ENCODE data around the gene RILPL1.
"Not testable (repeated sequence)": the region's sequence is repeated elsewhere in the genome, so short reads cannot be mapped to it uniquely, and the experiment has no call there.

RILPL1 gene

GRCh38 chr12:123533672-123534643 lies at the start of gene RILPL1:
Gene RILPL1, minus strand, starts transcription at chr12:123533719. Its CDS starts 237 bp downstream, at chr12:123533482.
- peaks cover 3% of the 10 kb centered on the region for H3K36me3 ChIP-seq (ENCODE audit: control insufficient read depth, insufficient read depth, low read length)
- H3K27me3 ChIP-seq (ENCODE audit: control insufficient read depth, insufficient read depth, low read length): no peaks in the 10 kb centered on the region
- H3K4me1 ChIP-seq (ENCODE audit: control insufficient read depth, insufficient read depth, low read length): peaks cover 3% of the 10 kb centered on the region
- H3K9me3 ChIP-seq (ENCODE audit: control insufficient read depth, insufficient read depth, low read length): no peaks in the 10 kb centered on the region
- H3K4me3 ChIP-seq (ENCODE audit: low read depth, low read length): peak within 1 kb of the TSS; percentile 79
- peak within 1 kb of the TSS; percentile 29 for H3K9ac ChIP-seq (ENCODE audit: low read depth, low read length)

GRCh38 chr12:123580772-123581171 lies 47.3 kb upstream of the RILPL1 start:
- H3K9me3 ChIP-seq (ENCODE audit: control insufficient read depth, insufficient read depth, low read length): no peaks in the 10 kb centered on the region
- H3K9ac ChIP-seq (ENCODE audit: low read depth, low read length): no peak overlapping the region
- no peaks in the 10 kb centered on the region for H3K36me3 ChIP-seq (ENCODE audit: control insufficient read depth, insufficient read depth, low read length)
- peaks cover 5% of the 10 kb centered on the region for H3K4me1 ChIP-seq (ENCODE audit: control insufficient read depth, insufficient read depth, low read length)
- no peaks in the 10 kb centered on the region for H3K27me3 ChIP-seq (ENCODE audit: control insufficient read depth, insufficient read depth, low read length)
- no peak overlapping the region for H3K4me3 ChIP-seq (ENCODE audit: low read depth, low read length)

- H3K36me3 ChIP-seq (ENCODE audit: control insufficient read depth, insufficient read depth, low read length); H3K4me3 ChIP-seq (ENCODE audit: low read depth, low read length); H3K9me3 ChIP-seq (ENCODE audit: control insufficient read depth, insufficient read depth, low read length); H3K27me3 ChIP-seq (ENCODE audit: control insufficient read depth, insufficient read depth, low read length); H3K9ac ChIP-seq (ENCODE audit: low read depth, low read length); H3K4me1 ChIP-seq (ENCODE audit: control insufficient read depth, insufficient read depth, low read length): not testable (repeated sequence)
These were observed 45.3 kb upstream of the RILPL1 start for GRCh38 chr12:123578829-123579228.

- Histone ChIP-seq H3K27me3 (ENCODE audit: control insufficient read depth, insufficient read depth, low read length) (no peaks in the 10 kb centered on the region), H3K4me1 (ENCODE audit: control insufficient read depth, insufficient read depth, low read length) (peaks cover 2% of the 10 kb centered on the region), H3K9me3 (ENCODE audit: control insufficient read depth, insufficient read depth, low read length) (no peaks in the 10 kb centered on the region), H3K9ac (ENCODE audit: low read depth, low read length) (no peak overlapping the region), H3K4me3 (ENCODE audit: low read depth, low read length) (no peak overlapping the region), H3K36me3 (ENCODE audit: control insufficient read depth, insufficient read depth, low read length) (no peaks in the 10 kb centered on the region)
These were observed 44.7 kb upstream of the RILPL1 start for GRCh38 chr12:123578243-123578642.

GRCh38 chr12:123576611-123577010 lies 43.1 kb upstream of the RILPL1 start:
- peaks cover 2% of the 10 kb centered on the region for H3K4me1 ChIP-seq (ENCODE audit: control insufficient read depth, insufficient read depth, low read length)
- H3K9me3 ChIP-seq (ENCODE audit: control insufficient read depth, insufficient read depth, low read length): no peaks in the 10 kb centered on the region
- no peaks in the 10 kb centered on the region for H3K27me3 ChIP-seq (ENCODE audit: control insufficient read depth, insufficient read depth, low read length)
- H3K4me3 ChIP-seq (ENCODE audit: low read depth, low read length): no peak overlapping the region
- H3K36me3 ChIP-seq (ENCODE audit: control insufficient read depth, insufficient read depth, low read length): no peaks in the 10 kb centered on the region
- no peak overlapping the region for H3K9ac ChIP-seq (ENCODE audit: low read depth, low read length)

GRCh38 chr12:123573870-123574269 lies 40.4 kb upstream of the RILPL1 start:
- no peak overlapping the region for H3K4me3 ChIP-seq (ENCODE audit: low read depth, low read length)
- no peak overlapping the region for H3K9ac ChIP-seq (ENCODE audit: low read depth, low read length)
- no peaks in the 10 kb centered on the region for H3K4me1 ChIP-seq (ENCODE audit: control insufficient read depth, insufficient read depth, low read length)
- no peaks in the 10 kb centered on the region for H3K27me3 ChIP-seq (ENCODE audit: control insufficient read depth, insufficient read depth, low read length)
- H3K9me3 ChIP-seq (ENCODE audit: control insufficient read depth, insufficient read depth, low read length): no peaks in the 10 kb centered on the region
- no peaks in the 10 kb centered on the region for H3K36me3 ChIP-seq (ENCODE audit: control insufficient read depth, insufficient read depth, low read length)

- Histone ChIP-seq H3K4me3 (ENCODE audit: low read depth, low read length) (no peak overlapping the region), H3K9ac (ENCODE audit: low read depth, low read length) (no peak overlapping the region), H3K36me3 (ENCODE audit: control insufficient read depth, insufficient read depth, low read length) (no peaks in the 10 kb centered on the region), H3K4me1 (ENCODE audit: control insufficient read depth, insufficient read depth, low read length) (no peaks in the 10 kb centered on the region), H3K9me3 (ENCODE audit: control insufficient read depth, insufficient read depth, low read length) (no peaks in the 10 kb centered on the region), H3K27me3 (ENCODE audit: control insufficient read depth, insufficient read depth, low read length) (no peaks in the 10 kb centered on the region)
These were observed 38.9 kb upstream of the RILPL1 start for GRCh38 chr12:123572391-123572790.

- no peaks in the 10 kb centered on the region for H3K27me3 ChIP-seq (ENCODE audit: control insufficient read depth, insufficient read depth, low read length)
- no peaks in the 10 kb centered on the region for H3K9me3 ChIP-seq (ENCODE audit: control insufficient read depth, insufficient read depth, low read length)
- H3K4me1 ChIP-seq (ENCODE audit: control insufficient read depth, insufficient read depth, low read length): no peaks in the 10 kb centered on the region
- H3K4me3 ChIP-seq (ENCODE audit: low read depth, low read length): peak overlapping the region; percentile 20
- no peak overlapping the region for H3K9ac ChIP-seq (ENCODE audit: low read depth, low read length)
- no peaks in the 10 kb centered on the region for H3K36me3 ChIP-seq (ENCODE audit: control insufficient read depth, insufficient read depth, low read length)
These were observed 37.9 kb upstream of the RILPL1 start for GRCh38 chr12:123571343-123571813.

GRCh38 chr12:123559468-123559867 lies 25.9 kb upstream of the RILPL1 start:
- Histone ChIP-seq H3K4me3 (ENCODE audit: low read depth, low read length) (no peak overlapping the region), H3K27me3 (ENCODE audit: control insufficient read depth, insufficient read depth, low read length) (no peaks in the 10 kb centered on the region), H3K9ac (ENCODE audit: low read depth, low read length) (no peak overlapping the region), H3K36me3 (ENCODE audit: control insufficient read depth, insufficient read depth, low read length) (no peaks in the 10 kb centered on the region), H3K4me1 (ENCODE audit: control insufficient read depth, insufficient read depth, low read length) (no peaks in the 10 kb centered on the region), H3K9me3 (ENCODE audit: control insufficient read depth, insufficient read depth, low read length) (no peaks in the 10 kb centered on the region)

- not testable (repeated sequence) for H3K4me3 ChIP-seq (ENCODE audit: low read depth, low read length); H3K36me3 ChIP-seq (ENCODE audit: control insufficient read depth, insufficient read depth, low read length); H3K9ac ChIP-seq (ENCODE audit: low read depth, low read length); H3K4me1 ChIP-seq (ENCODE audit: control insufficient read depth, insufficient read depth, low read length); H3K9me3 ChIP-seq (ENCODE audit: control insufficient read depth, insufficient read depth, low read length); H3K27me3 ChIP-seq (ENCODE audit: control insufficient read depth, insufficient read depth, low read length)
These were observed 25.0 kb upstream of the RILPL1 start for GRCh38 chr12:123558487-123558886.

- not testable (repeated sequence) for H3K4me1 ChIP-seq (ENCODE audit: control insufficient read depth, insufficient read depth, low read length); H3K9me3 ChIP-seq (ENCODE audit: control insufficient read depth, insufficient read depth, low read length); H3K4me3 ChIP-seq (ENCODE audit: low read depth, low read length); H3K9ac ChIP-seq (ENCODE audit: low read depth, low read length); H3K27me3 ChIP-seq (ENCODE audit: control insufficient read depth, insufficient read depth, low read length); H3K36me3 ChIP-seq (ENCODE audit: control insufficient read depth, insufficient read depth, low read length)
These were observed 21.3 kb upstream of the RILPL1 start for GRCh38 chr12:123554843-123555242.

- not testable (repeated sequence) for H3K9me3 ChIP-seq (ENCODE audit: control insufficient read depth, insufficient read depth, low read length)
These were observed 20.6 kb upstream of the RILPL1 start for GRCh38 chr12:123554136-123554535.

More at GRCh38 chr12:123554136-123554535, 20.6 kb upstream of the RILPL1 start:
- H3K36me3 ChIP-seq (ENCODE audit: control insufficient read depth, insufficient read depth, low read length); H3K27me3 ChIP-seq (ENCODE audit: control insufficient read depth, insufficient read depth, low read length); H3K4me3 ChIP-seq (ENCODE audit: low read depth, low read length); H3K4me1 ChIP-seq (ENCODE audit: control insufficient read depth, insufficient read depth, low read length); H3K9ac ChIP-seq (ENCODE audit: low read depth, low read length): not testable (repeated sequence)
